ENCODE data around the gene MRPL30.
"Not testable (repeated sequence)": the region's sequence is repeated elsewhere in the genome, so short reads cannot be mapped to it uniquely, and the experiment has no call there.

MRPL30 gene

DNA sequence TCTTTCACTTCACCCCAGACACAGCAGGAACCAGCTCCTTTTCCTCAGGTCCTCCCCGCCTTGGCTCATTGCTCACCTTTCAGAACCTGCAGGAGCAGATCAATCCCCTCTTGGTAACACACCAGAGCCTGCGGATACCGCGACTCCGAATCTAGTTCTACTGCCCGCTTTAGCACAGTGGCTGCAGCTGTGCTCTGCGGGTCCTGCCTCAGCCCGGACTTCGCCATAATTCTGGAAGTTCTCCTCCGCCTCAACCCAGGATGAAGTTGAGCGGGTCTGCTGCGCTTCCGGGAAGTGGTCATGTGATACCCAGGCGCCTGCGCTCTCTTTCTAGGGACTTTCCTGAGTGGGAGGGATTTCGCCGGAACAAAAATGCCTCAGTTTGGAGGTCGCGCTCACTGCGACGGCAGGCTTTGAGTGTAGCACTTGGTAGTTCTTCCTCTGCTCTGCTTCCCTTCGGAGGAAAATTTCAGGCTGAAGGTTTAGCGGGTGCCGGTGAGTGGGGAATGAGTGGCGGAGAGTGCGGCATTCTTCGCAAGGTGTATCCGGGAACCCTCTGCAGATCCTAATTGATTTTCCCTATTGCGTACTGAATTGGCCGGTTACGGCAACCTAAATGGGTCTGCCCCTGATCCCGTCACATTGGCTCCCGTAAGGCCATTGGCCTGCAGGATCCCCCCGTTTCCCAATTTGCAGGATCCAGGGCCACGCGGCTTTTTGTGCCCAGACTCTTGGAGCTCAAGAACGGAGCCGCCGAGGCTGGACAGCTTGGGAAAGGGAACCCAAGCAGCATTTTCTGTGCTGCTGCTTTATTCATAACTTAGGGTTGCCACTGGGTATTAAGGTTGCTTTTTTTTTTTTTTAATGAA lies at the start of gene MRPL30, which contains the start of gene MITD1:
MRPL30 (plus strand) TSS at position 430 of the 869 bp plus-strand sequence. CDS start 5,020 bp downstream, outside the sequence.
MITD1 (minus strand) TSS at position 304 of the 869 bp plus-strand sequence; CDS start at position 227, 77 bp downstream.
- TF ChIP-seq, protein P1, sequence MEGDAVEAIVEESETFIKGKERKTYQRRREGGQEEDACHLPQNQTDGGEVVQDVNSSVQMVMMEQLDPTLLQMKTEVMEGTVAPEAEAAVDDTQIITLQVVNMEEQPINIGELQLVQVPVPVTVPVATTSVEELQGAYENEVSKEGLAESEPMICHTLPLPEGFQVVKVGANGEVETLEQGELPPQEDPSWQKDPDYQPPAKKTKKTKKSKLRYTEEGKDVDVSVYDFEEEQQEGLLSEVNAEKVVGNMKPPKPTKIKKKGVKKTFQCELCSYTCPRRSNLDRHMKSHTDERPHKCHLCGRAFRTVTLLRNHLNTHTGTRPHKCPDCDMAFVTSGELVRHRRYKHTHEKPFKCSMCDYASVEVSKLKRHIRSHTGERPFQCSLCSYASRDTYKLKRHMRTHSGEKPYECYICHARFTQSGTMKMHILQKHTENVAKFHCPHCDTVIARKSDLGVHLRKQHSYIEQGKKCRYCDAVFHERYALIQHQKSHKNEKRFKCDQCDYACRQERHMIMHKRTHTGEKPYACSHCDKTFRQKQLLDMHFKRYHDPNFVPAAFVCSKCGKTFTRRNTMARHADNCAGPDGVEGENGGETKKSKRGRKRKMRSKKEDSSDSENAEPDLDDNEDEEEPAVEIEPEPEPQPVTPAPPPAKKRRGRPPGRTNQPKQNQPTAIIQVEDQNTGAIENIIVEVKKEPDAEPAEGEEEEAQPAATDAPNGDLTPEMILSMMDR (IDR thresholded peaks at IDR 0.05; ENCODE audit: extremely low read depth, insufficient read depth, missing control alignments), result no peak
- DNase-seq (ENCODE audit: low spot score), result peak; percentile 84
- in situ Hi-C loops (cut with MboI; ENCODE audit: low pct_unique_long_range_greater_than_20kb, low sequenced_read_pairs, unreplicated experiment), result loop anchor here (25.0 kb wide), 1 partner anchor 306 kb away; the partner anchor contains the start of gene REV1

DNA sequence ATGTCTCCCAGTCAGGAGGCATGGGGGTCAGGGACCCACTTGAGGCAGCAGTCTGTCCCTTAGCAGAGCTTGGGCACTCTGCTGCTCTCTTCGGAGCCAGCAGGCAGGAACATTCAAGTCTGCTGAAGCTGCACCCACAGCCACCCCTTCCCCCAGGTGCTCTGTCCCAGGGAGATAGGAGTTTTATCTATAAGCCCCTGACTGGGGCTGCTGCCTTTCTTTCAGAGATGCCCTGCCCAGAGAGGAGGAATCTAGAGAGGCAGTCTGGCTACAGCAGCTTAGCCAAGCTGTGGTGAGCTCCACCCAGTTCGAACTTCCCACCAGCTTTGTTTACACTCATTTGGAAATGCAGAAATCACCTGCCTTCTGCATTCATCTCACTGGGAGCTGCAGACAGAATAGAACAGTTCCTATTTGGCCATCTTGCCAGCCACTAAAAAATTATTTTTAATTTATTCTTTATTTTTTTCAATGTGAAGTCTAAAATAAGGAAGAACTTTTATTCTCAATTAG lies 45.9 kb upstream of the MRPL30 start:
- DNase-seq (ENCODE audit: low spot score); in situ Hi-C loops (cut with MboI; ENCODE audit: low pct_unique_long_range_greater_than_20kb, low sequenced_read_pairs, unreplicated experiment): not testable (repeated sequence)

DNA sequence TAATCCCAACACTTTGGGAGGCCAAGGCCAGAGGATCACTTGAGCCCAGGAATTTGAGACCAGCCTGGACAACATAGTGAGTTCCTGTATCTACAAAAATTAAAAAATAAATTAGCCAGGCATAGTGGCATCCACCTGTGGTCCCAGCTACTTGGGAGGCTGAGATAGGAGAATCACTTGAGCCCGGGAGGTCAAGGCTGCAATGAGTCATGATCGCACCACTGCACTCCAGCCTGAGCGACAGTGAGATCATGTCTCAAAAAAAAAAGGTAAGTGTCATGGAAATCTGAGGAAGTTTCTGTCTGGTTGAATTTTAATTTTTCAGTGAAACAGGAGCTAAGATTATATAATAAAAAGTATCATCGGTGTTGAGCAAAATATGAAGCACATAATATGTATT lies 42.0 kb upstream of the MRPL30 start:
- in situ Hi-C loops (cut with MboI; ENCODE audit: low pct_unique_long_range_greater_than_20kb, low sequenced_read_pairs, unreplicated experiment), result no loop called here
- TF ChIP-seq, protein P1 (IDR thresholded peaks at IDR 0.05; ENCODE audit: extremely low read depth, insufficient read depth, missing control alignments), result no peak
- DNase-seq (ENCODE audit: low spot score), result no peak

DNA sequence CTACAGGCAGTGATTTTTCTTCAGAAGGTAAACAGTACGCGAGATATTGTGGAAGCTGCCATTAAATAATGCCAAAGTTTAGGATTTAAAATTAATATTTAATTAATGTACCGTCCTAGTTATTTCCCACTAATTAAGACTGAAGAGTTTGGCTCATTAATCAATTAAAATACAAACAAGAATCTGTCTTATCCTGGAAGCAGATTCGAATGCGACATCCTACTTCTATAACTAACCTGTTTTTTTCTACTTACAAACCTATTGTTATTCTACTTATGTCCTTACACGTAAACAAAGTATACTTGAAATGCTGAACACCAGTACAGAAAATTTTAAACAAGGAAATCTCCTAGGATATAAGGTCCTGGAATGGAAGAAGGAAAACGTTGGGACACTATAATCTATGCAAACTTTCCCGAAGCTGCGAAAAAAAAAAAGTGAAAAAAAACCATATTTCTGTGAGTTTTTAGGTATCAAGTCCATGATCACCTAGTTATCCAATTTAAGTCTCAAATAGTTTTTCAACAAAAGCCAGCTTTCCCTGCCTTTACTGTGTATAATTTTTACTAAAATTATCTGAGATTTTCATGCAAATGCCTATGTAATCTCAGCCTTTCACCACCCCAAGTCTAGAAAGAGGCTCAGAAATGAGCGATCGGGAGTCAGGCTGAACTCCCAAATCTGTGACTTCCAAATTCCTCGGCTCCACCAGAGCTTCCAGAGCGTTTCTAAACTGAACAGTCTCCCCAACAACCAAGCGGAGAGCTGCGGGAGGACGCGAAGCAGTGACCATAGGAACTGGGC lies 40.7 kb upstream of the MRPL30 start:
- TF ChIP-seq, protein P1 (IDR thresholded peaks at IDR 0.05; ENCODE audit: extremely low read depth, insufficient read depth, missing control alignments), result no peak
- in situ Hi-C loops (cut with MboI; ENCODE audit: low pct_unique_long_range_greater_than_20kb, low sequenced_read_pairs, unreplicated experiment), result no loop called here
- no peak for DNase-seq (ENCODE audit: low spot score)

DNA sequence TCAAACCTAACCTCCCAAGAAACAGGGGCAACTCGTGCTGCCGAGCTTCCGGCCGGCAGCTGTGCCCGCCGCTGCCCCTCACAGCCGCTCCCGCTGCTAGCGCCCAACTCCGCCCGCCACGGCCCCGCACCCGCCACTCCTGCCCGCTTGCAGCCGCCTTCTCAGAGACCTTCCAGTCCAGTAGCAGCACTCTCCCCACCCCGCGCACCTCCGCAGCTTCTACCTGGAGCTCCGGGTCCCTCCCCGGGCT lies 40.2 kb upstream of the MRPL30 start:
- in situ Hi-C loops (cut with MboI; ENCODE audit: low pct_unique_long_range_greater_than_20kb, low sequenced_read_pairs, unreplicated experiment), result no loop called here
- no peak for DNase-seq (ENCODE audit: low spot score)
- TF ChIP-seq, protein P1 (IDR thresholded peaks at IDR 0.05; ENCODE audit: extremely low read depth, insufficient read depth, missing control alignments), result no peak

DNA sequence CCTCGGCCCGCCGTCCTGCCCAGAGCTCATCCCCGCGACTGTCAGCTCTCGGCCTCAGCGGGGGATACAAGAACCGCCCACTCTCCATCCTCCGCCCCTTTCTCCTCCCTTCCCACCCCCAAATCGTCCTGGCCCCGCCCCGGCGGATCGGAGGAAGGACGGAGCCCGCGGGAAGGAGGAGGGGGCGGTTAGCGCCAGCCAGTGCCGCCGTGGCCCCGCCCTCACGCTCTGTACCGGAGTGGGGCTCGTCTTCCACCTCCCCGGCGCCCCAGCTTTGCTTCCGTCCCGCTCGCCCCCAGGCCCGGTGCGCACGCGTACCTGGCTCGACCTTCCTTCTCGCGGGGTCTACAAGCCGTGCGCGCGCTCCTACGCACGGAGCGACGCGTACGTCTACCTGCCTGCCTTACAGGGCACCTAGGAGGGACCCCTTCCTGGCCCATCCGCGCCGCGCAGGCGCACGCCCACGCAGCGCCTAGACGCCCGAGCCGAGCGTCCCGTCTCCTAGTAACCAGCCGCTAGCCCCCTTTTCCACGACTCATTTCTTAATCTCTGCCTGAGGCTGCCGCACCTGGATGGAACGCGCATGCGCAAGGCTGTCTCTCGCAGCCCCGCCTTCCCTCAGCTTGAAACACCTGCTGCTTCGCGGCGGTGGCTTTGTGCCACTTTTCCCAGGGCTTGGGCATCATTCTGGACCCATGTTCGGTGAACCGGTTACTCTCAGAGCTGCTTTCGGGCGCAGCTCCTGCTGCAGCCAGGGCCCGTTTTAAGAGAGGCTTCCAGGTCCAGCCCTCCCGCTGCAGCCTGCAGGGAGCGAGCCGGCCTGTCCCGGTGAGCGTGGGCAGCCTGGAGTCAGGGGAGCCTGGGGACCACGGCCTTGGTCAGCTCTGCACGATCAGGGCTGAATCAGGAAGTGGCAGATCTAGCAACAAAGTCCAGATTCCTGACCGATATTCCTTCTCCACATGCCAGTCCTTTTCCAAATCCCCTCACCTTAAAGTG lies 39.6 kb upstream of the MRPL30 start, which contains the start of gene C2orf15:
C2orf15 (plus strand) TSS at position 598 of the 999 bp plus-strand sequence. CDS start 8,852 bp downstream, outside the sequence.
- in situ Hi-C loops (cut with MboI; ENCODE audit: low pct_unique_long_range_greater_than_20kb, low sequenced_read_pairs, unreplicated experiment), result no loop called here
- TF ChIP-seq, protein P1 (IDR thresholded peaks at IDR 0.05; ENCODE audit: extremely low read depth, insufficient read depth, missing control alignments), result no peak
- peak; percentile 92 for DNase-seq (ENCODE audit: low spot score)

All from GM13977 (cell line).